Stimulated activated CD4-positive, alpha-beta T cell treated with anti-CD3 and anti-CD28 coated beads, TNF-alpha, amount 100 ng/mL, for 24 hours (primary cell): ENCODE results near the gene MYZAP.
A peak's percentile ranks its signal among the peaks of the same experiment; 100 is the strongest.

Experiments
- DNase-seq, 3 experiments: peaks; one replicate each; pipeline ENCODE4 v3.0.0-alpha.2; 2020; ENCODE audit warnings: low read depth in 3 of 3

MYZAP gene

DNA sequence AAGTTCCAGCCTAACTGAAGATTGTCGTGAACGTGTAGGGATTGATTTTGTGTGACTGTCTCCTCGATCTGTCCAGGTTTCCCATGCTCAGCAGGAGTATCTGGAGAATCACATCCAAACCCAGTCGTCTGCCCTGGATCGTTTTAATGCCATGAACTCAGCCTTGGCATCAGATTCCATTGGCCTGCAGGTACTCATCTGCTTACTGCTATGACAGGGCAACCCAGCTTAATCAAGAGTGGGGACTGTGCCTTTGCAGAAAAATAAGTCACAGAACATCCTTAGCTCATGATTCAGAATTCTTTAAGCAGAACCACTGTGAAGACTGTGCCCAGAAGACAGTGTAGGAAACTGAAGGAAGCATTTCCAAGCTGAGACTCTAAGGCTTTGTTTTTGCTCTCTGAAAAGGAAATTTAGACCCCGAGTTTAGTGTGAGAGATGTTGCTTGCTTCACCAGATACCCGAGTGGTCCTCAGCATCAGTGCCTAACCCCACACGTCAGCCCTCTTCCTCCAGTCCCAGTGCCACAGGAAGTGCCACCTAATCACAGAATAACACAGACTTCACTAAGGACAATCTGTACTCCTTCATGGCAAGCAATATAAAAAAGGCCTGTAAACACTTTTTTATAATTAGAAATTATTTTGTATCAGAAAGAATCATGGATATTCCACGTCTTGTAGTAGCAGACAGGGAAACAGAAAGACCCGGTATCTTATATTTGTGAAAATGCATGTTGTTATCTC is 34.2 kb downstream of the MYZAP start:
- no peak for DNase-seq

GRCh38 chr15:57626713-57627440 is 35.2 kb downstream of the MYZAP start:
- DNase-seq: no peak

GRCh38 chr15:57631386-57632110 is 39.8 kb downstream of the MYZAP start:
- DNase-seq: no peak

- no peak for DNase-seq
Observed at GRCh38 chr15:57634290-57634689, 42.6 kb downstream of the MYZAP start.

GRCh38 chr15:57635300-57635909 is 43.7 kb downstream of the MYZAP start:
- no peak for DNase-seq

- DNase-seq: no peak
Observed at GRCh38 chr15:57637846-57638245, 46.1 kb downstream of the MYZAP start.

DNA sequence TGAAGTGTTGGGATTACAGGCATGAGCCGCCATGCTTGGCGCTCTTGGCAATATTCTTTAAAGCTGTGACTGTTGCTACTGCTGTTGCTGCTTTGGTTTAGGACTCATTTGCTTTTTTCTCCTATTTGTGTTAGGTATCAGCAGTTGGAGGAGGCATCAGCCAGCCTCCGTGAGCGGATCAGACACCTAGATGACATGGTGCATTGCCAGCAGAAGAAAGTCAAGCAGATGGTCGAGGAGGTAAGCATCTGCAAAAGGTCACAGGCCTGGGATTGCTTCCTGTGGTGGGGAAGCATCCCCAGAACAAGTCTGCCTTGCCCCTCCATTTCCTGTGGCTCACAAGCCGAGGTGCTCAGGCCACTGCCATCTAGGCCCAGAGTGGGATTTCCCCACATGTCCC is 47.6 kb downstream of the MYZAP start:
- DNase-seq: no peak

DNA sequence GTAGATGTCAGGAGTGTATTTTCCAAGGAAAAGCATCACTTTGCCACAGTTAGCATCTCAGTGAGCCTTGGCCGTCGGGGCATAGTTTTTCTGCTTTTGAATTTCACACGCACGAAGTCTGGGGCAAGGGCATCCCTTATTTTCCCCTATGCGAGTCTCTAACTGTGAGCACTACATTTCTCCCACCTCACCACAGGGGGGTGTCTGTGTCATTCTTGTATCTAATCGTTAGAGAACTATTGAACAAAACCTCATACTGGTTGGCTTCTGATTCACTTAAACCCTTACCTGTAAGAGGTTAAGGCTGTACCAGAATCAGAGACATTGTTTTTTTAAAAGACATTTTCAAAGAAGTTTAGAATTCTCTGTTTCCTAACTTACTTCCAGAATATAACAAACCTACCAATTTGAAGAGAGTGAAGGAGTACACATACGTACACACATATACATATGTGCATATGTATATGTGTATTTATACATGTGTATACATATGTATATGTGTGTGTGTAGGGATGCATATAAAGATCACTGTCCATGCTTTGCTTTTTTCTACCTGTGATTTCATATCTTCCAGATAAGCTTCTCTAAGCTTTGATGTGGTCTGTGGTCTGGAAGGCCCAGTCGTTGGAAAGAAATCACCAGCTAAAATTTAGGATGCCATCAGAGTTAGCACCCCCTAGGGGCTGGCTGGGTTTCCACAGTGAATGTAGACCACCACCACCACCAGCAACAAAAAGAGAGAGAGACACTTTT is 49.4 kb downstream of the MYZAP start:
- DNase-seq: peak in 1 of 3 experiments; percentile 8

GRCh38 chr15:57643826-57644225 is 52.1 kb downstream of the MYZAP start:
- no peak for DNase-seq

- no peak for DNase-seq
Observed at GRCh38 chr15:57646087-57646486, 54.4 kb downstream of the MYZAP start.

GRCh38 chr15:57647071-57647790 is 55.5 kb downstream of the MYZAP start:
- no peak for DNase-seq

- no peak for DNase-seq
Observed at GRCh38 chr15:57647791-57648130, 56.1 kb downstream of the MYZAP start.

- DNase-seq: no peak
Observed at GRCh38 chr15:57649138-57649537, 57.4 kb downstream of the MYZAP start.

- no peak for DNase-seq
Observed at GRCh38 chr15:57651445-57651844, 59.7 kb downstream of the MYZAP start.

DNA sequence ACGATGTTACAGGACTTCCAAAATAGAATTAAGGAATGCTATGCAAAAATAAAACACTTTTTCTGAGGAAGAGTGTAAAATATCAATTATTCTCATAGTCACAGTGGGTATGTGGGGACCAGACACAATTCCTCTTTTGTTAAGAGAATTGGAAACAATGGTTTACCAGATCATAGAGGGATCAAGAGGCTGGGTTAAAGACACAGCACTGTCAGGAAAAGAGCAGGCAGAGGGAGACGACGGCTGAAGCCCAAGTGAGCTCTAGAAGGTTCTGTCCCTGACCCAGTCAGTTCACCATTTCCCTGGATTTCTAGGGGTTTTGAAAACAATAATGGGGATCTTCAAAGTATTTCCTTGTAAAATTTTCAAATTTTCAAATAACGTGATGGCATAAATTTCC is 60.8 kb downstream of the MYZAP start:
- DNase-seq: no peak

GRCh38 chr15:57654153-57654852 is 62.6 kb downstream of the MYZAP start:
- no peak for DNase-seq

GRCh38 chr15:57655053-57655452 is 63.3 kb downstream of the MYZAP start:
- no peak for DNase-seq

DNA sequence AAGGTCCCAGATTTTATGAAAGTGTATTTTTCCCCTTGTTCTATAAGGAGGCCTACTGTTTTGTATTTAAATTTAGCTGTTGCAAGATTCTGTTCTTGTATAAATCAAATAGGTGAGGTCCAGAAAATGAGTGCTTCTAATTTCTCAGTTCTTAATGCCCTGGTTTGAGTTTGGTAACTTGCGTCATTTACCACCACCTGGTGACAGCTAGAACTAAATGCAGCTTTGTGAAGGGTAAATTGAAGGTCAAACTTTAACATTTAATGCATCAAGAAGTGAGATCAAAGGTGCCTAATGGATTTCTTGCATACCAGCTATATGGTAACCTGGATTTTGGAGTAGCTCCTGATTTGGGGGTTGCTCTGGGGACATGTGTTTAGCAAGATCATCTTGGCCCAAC is 64.1 kb downstream of the MYZAP start:
- no peak for DNase-seq

GRCh38 chr15:57656434-57656833 is 64.7 kb downstream of the MYZAP start:
- DNase-seq: no peak

DNA sequence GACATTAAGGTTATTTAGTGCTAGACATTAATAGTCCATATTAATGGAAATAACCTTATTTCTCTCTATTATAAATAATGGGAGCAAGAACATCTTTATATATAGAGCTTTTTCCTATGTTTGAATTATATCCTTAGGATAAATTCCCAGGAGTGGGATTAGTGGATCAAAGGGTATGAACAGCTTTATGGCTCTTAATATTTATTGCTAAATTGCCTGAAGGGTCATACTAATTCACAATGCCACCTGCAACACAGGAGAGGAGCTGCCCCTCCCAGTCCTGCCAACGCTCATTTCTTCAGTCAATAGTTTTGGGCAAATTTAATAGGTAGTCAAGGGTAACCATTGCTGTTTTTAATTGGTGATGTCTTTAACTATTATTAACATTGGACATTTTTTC is 65.9 kb downstream of the MYZAP start:
- no peak for DNase-seq
